ENCODE results near the gene TM9SF3. TPM values are rescaled to one million over a fixed set of nuclear protein-coding genes. Genes with fewer than 3 reads are reported as not detected.

Gene TM9SF3
- total and polyA plus RNA-seq, 2 donors (not counting 1 experiment from before 2014, with no cell fraction given) = 6.9 to 63.4 TPM

GRCh38 chr10:96578633-96579032 is 8.2 kb downstream of the TM9SF3 start:
- Mint-ChIP-seq H3K4me1 (peaks cover 54% of the 10 kb centered on the region), H3K27ac (no peak overlapping the region), H3K27me3 (no peaks in the 10 kb centered on the region), H3K9me3 (ENCODE audit: insufficient read depth) (no peaks in the 10 kb centered on the region), H3K4me3 (no peak overlapping the region)
- Histone ChIP-seq H3K27me3 (replicated peaks in 1 of 4; ENCODE audit: control extremely low read depth in 1 of 4, control insufficient read depth in 3 of 4, insufficient read depth in 4 of 4, low read length in 3 of 4) (no peaks in the 10 kb centered on the region), H2AFZ (ENCODE audit: insufficient read depth, low read depth, low read length, poor library complexity, severe bottlenecking) (no peak overlapping the region), H3K36me3 (replicated peaks in 1 of 2; ENCODE audit: control extremely low read depth in 1 of 2, control insufficient read depth in 1 of 2, extremely low read depth in 1 of 2, insufficient read depth in 2 of 2, low read length in 1 of 2) (peaks cover 0 to 3% of the 10 kb centered on the region in 2 experiments), H3K79me2 (ENCODE audit: control insufficient read depth, insufficient read depth, low read length) (peaks cover 94% of the 10 kb centered on the region), H3K9ac (ENCODE audit: low read length) (no peak overlapping the region), H3K4me1 (ENCODE audit: control insufficient read depth in 2 of 2, insufficient read depth in 2 of 2, low read length in 2 of 2) (peaks cover 6 to 23% of the 10 kb centered on the region in 2 donors), H3K4me2 (replicated peaks; ENCODE audit: low read depth, low read length, poor library complexity, severe bottlenecking) (no peak overlapping the region), H3K9me3 (ENCODE audit: control extremely low read depth in 1 of 3, control insufficient read depth in 2 of 3, insufficient read depth in 1 of 3, low read length in 2 of 3) (no peaks in the 10 kb centered on the region), H3K27ac (ENCODE audit: low read length in 2 of 2) (no peak overlapping the region), H3K4me3 (ENCODE audit: control extremely low read depth in 1 of 5, extremely low read depth in 1 of 5, insufficient read depth in 1 of 5, low read depth in 2 of 5, low read length in 4 of 5) (no peak overlapping the region), H4K20me1 (ENCODE audit: control insufficient read depth, insufficient read depth, low read length, poor library complexity, severe bottlenecking) (peaks cover 54% of the 10 kb centered on the region)
- no peak for TF ChIP-seq EZH2 (IDR thresholded peaks at IDR 0.05; ENCODE audit: borderline replicate concordance, insufficient read depth, low read depth, low read length, poor library complexity, severe bottlenecking)
- TF ChIP-seq, protein P1, sequence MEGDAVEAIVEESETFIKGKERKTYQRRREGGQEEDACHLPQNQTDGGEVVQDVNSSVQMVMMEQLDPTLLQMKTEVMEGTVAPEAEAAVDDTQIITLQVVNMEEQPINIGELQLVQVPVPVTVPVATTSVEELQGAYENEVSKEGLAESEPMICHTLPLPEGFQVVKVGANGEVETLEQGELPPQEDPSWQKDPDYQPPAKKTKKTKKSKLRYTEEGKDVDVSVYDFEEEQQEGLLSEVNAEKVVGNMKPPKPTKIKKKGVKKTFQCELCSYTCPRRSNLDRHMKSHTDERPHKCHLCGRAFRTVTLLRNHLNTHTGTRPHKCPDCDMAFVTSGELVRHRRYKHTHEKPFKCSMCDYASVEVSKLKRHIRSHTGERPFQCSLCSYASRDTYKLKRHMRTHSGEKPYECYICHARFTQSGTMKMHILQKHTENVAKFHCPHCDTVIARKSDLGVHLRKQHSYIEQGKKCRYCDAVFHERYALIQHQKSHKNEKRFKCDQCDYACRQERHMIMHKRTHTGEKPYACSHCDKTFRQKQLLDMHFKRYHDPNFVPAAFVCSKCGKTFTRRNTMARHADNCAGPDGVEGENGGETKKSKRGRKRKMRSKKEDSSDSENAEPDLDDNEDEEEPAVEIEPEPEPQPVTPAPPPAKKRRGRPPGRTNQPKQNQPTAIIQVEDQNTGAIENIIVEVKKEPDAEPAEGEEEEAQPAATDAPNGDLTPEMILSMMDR (IDR thresholded peaks at IDR 0.05) = no peak
- intact Hi-C loops (cut with micrococcal nuclease) = no loop called here
- DNase-seq (no peak), ATAC-seq (ENCODE audit: low read depth) (no peak)
- ChIA-PET CTCF (no interaction called here), POLR2A (no interaction called here)
- WGBS (ENCODE audit: insufficient coverage) = 100% methylated on average over 1 of the region's 5 CpGs

DNA sequence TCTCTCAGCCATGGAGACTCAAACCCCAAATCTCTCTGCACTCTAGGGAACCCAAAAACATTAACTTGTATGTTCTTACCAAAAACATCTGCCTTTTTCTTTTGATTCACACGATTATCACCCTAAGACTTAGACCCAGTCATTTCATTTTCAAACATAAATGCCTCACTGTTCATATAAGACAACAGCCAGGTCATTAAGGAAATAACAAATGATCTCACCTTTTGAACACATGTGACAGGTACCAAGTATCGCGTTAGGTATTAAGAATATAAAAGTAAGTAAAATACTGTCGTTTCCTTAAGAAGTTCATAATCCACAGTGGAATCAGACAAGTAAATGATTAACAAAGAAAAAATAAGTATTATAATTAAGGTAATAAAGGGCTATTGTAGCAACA is 8.8 kb downstream of the TM9SF3 start:
- Mint-ChIP-seq H3K27me3 (no peaks in the 10 kb centered on the region), H3K27ac (no peak overlapping the region), H3K4me1 (peaks cover 52% of the 10 kb centered on the region), H3K9me3 (ENCODE audit: insufficient read depth) (no peaks in the 10 kb centered on the region), H3K4me3 (no peak overlapping the region)
- Histone ChIP-seq H3K9ac (ENCODE audit: low read length) (no peak overlapping the region), H3K4me2 (replicated peaks; ENCODE audit: low read depth, low read length, poor library complexity, severe bottlenecking) (no peak overlapping the region), H3K4me3 (ENCODE audit: control extremely low read depth in 1 of 5, extremely low read depth in 1 of 5, insufficient read depth in 1 of 5, low read depth in 2 of 5, low read length in 4 of 5) (no peak overlapping the region), H3K27me3 (replicated peaks in 1 of 4; ENCODE audit: control extremely low read depth in 1 of 4, control insufficient read depth in 3 of 4, insufficient read depth in 4 of 4, low read length in 3 of 4) (no peaks in the 10 kb centered on the region), H4K20me1 (ENCODE audit: control insufficient read depth, insufficient read depth, low read length, poor library complexity, severe bottlenecking) (peaks cover 53% of the 10 kb centered on the region), H3K9me3 (ENCODE audit: control extremely low read depth in 1 of 3, control insufficient read depth in 2 of 3, insufficient read depth in 1 of 3, low read length in 2 of 3) (no peaks in the 10 kb centered on the region), H3K4me1 (ENCODE audit: control insufficient read depth in 2 of 2, insufficient read depth in 2 of 2, low read length in 2 of 2) (peaks cover 6 to 19% of the 10 kb centered on the region in 2 donors), H3K27ac (ENCODE audit: low read length in 2 of 2) (no peak overlapping the region), H3K36me3 (replicated peaks in 1 of 2; ENCODE audit: control extremely low read depth in 1 of 2, control insufficient read depth in 1 of 2, extremely low read depth in 1 of 2, insufficient read depth in 2 of 2, low read length in 1 of 2) (peaks cover 0 to 3% of the 10 kb centered on the region in 2 experiments), H2AFZ (ENCODE audit: insufficient read depth, low read depth, low read length, poor library complexity, severe bottlenecking) (no peak overlapping the region), H3K79me2 (ENCODE audit: control insufficient read depth, insufficient read depth, low read length) (peaks cover 94% of the 10 kb centered on the region)
- TF ChIP-seq, protein P1 (IDR thresholded peaks at IDR 0.05) = no peak
- no peak for TF ChIP-seq EZH2 (IDR thresholded peaks at IDR 0.05; ENCODE audit: borderline replicate concordance, insufficient read depth, low read depth, low read length, poor library complexity, severe bottlenecking)
- intact Hi-C loops (cut with micrococcal nuclease) = no loop called here
- ChIA-PET CTCF (no interaction called here), POLR2A (no interaction called here)
- ATAC-seq (ENCODE audit: low read depth) (no peak), DNase-seq (no peak)
- WGBS (ENCODE audit: insufficient coverage) = 100% methylated on average over 1 of the region's 4 CpGs
